Cardiac muscle cell (in vitro differentiated cells and primary cell): ENCODE results near the gene ANKLE1. TPM values are rescaled to one million over a fixed set of nuclear protein-coding genes. Genes with fewer than 3 reads are reported as not detected.
A peak's percentile ranks its signal among the peaks of the same experiment; 100 is the strongest.

ENCODE experiments used
- DNase-seq, 2 donors: peaks; one replicate each; pipeline versions ENCODE4 v3.0.0 to v3.0.0-alpha.2; 2010 to 2017; ENCODE audit warnings: low read depth in 1 of 2, low spot score in 1 of 2
- H3K27ac ChIP-seq: fragments of 200-600 bp; sonication (generic); 2 replicates; pipeline ENCODE4 v1.5.1; 2016
- H3K27me3 ChIP-seq: fragments of 200-600 bp; sonication (generic); 2 replicates; pipeline ENCODE4 v1.6.0; 2016; ENCODE audit warnings: control low read depth
- H3K36me3 ChIP-seq: fragments of 200-600 bp; sonication (generic); 2 replicates; pipeline ENCODE4 v1.5.1; 2016; ENCODE audit warnings: control low read depth
- H3K4me1 ChIP-seq: fragments of 200-600 bp; sonication (generic); 2 replicates; pipeline ENCODE4 v1.8.1; 2017; ENCODE audit warnings: low read depth, mild to moderate bottlenecking, mixed run types
- H3K4me3 ChIP-seq: fragments of 200-600 bp; sonication (generic); 2 replicates; pipeline ENCODE4 v1.5.1; 2016; ENCODE audit warnings: mild to moderate bottlenecking
- H3K9me3 ChIP-seq: fragments of 200-600 bp; sonication (generic); 2 replicates; pipeline ENCODE4 v1.5.1; 2017; ENCODE audit warnings: low read depth, mild to moderate bottlenecking, control low read depth
- polyA plus RNA-seq: library from polyadenylated mRNA; unstranded; fragments of >200 nt; fragmentation: Nextera tagmentation; extraction: Ambion mirVana; gene quantifications from 2 replicates; pipeline ENCODE4 v1.2.1, GENCODE V29; 2016
- total RNA-seq: library from RNA; depleted of rRNA; stranded (reverse); fragments of >200 nt; gene quantifications from 2 replicates; pipeline ENCODE4 v1.2.3, GENCODE V29; 2016
- TF ChIP-seq, protein P1 (sequence below): IDR thresholded peaks from 2 replicates; pipeline ENCODE4 v1.5.1; 2012; ENCODE audit warnings: low read depth, mild to moderate bottlenecking, low read length

ANKLE1 gene
- total and polyA plus RNA-seq, 2 experiments from 2014 or later, result 1.1 to 5.7 TPM

DNA sequence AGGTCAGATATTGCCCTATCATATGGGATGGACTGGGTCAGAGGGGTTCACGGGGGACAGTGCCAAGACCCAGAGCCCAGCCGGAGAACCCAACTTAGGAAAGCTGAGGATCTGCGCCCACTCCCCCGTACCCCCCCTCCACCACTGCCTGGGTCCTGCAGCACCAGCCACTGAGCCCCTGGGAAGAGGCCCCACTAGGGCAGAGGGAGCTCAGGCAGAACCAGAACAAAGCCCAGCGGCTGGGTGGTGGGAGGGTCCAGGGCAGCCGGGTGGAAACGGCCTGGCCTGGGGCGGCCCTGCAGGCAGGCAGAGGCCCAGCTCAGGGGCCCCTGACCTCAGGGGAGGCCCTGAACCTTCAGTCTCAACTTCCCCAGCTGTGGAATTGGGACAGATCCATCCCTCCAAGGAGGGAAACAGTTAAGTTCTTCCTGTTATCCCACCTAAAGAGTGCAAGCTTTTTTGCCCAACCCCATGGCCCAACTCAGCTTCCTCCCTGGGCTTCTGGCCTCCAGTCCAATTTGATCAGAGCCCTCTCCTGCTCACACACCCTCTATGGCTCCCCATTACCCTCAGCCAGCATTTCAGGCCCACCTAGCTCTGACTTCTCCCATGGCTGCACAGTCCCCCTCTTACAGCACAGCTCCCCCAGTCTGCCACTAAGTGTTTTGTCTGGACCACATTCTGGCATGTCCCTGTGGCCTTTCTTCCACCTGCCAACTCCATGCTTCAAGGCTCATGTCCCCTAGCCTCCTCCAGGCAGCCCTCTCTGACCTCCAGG, 39.1 kb upstream of the ANKLE1 start:
- Histone ChIP-seq H3K4me3 (no peak overlapping the region), H3K36me3 (peaks cover 9% of the 10 kb centered on the region), H3K9me3 (no peaks in the 10 kb centered on the region), H3K27ac (no peak overlapping the region), H3K27me3 (no peaks in the 10 kb centered on the region), H3K4me1 (peaks cover 18% of the 10 kb centered on the region)
- TF ChIP-seq, protein P1, sequence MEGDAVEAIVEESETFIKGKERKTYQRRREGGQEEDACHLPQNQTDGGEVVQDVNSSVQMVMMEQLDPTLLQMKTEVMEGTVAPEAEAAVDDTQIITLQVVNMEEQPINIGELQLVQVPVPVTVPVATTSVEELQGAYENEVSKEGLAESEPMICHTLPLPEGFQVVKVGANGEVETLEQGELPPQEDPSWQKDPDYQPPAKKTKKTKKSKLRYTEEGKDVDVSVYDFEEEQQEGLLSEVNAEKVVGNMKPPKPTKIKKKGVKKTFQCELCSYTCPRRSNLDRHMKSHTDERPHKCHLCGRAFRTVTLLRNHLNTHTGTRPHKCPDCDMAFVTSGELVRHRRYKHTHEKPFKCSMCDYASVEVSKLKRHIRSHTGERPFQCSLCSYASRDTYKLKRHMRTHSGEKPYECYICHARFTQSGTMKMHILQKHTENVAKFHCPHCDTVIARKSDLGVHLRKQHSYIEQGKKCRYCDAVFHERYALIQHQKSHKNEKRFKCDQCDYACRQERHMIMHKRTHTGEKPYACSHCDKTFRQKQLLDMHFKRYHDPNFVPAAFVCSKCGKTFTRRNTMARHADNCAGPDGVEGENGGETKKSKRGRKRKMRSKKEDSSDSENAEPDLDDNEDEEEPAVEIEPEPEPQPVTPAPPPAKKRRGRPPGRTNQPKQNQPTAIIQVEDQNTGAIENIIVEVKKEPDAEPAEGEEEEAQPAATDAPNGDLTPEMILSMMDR, result no peak
- no peak for DNase-seq

DNA sequence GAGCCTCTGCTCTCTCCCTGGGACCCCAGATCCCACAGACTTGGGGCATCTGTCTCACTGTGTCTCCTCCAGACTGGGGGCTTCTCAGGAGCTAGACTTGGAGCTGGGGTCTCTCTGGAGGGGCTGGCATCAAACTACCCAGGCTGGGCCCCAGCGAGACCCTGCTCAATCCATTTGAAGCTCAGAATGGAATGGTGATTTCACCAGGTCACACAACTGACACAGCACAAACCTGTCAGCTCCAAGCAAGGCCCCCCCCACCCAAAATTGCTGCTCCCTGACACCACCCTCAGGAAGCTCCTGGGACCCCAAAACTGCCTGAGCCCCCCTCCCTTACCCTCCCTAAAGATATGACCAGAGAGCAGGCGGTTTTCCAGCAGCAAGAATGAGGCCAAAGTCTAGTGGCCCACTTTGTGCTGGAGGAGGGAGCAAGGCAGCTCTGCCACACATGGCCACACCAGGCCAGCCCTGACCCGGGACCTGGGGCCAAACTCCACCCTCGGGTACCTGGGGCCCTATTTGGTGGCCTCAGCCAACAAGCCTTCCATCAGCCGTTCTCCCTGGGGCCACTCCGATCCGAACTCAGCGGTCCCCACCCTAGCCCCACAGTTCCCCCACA, 38.4 kb upstream of the ANKLE1 start:
- H3K36me3 ChIP-seq, result peaks cover 4% of the 10 kb centered on the region
- TF ChIP-seq, protein P1, result no peak
- no peak for DNase-seq
- peak overlapping the region; percentile 73 for H3K27ac ChIP-seq
- H3K27me3 ChIP-seq, result no peaks in the 10 kb centered on the region
- peaks cover 24% of the 10 kb centered on the region for H3K4me1 ChIP-seq
- no peaks in the 10 kb centered on the region for H3K9me3 ChIP-seq
- peak overlapping the region; percentile 100 for H3K4me3 ChIP-seq

DNA sequence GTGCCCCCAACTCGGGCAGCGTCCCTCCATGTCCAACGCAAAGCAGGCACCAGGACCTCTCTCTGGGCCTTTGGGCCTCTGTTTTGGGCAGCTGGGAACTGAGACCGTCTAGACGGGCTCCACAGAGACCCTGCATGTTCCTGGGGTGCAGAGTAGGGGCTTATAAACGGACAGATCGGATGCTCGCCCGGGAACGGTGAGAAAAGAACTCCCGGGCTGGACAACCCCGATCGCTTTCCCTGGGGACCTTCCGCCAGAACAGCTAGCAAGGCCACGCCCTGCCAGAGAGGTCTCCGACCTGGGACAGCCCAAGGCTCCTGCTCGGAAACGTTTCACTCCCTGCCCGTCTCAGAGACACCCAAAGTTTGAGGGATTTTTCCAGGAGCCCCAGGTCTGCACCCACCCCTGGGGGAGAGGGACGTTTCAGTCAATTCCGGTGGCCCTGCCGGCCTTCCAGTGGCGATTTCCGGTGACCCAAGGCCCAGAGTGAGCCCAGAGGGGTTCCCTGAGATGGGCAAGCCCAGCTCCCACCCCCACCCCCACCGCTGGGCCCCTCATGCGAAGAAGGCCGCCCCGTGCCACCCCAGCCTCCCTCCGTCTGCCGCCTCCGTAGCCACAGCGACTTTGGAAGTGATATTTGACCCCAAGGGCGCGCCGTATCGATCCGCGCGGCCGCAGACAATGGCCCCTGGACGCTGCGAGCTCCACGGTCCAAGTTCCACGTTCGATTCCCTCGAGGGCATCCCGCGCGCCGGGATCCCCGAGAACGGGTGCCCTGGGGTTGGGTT, 37.7 kb upstream of the ANKLE1 start:
- H3K4me3 ChIP-seq, result peak overlapping the region; percentile 100
- peaks cover 26% of the 10 kb centered on the region for H3K4me1 ChIP-seq
- DNase-seq, result peak; percentile 54 to 58
- H3K9me3 ChIP-seq, result no peaks in the 10 kb centered on the region
- TF ChIP-seq, protein P1, result no peak
- H3K27me3 ChIP-seq, result no peaks in the 10 kb centered on the region
- H3K27ac ChIP-seq, result peak overlapping the region; percentile 73
- no peaks in the 10 kb centered on the region for H3K36me3 ChIP-seq

DNA sequence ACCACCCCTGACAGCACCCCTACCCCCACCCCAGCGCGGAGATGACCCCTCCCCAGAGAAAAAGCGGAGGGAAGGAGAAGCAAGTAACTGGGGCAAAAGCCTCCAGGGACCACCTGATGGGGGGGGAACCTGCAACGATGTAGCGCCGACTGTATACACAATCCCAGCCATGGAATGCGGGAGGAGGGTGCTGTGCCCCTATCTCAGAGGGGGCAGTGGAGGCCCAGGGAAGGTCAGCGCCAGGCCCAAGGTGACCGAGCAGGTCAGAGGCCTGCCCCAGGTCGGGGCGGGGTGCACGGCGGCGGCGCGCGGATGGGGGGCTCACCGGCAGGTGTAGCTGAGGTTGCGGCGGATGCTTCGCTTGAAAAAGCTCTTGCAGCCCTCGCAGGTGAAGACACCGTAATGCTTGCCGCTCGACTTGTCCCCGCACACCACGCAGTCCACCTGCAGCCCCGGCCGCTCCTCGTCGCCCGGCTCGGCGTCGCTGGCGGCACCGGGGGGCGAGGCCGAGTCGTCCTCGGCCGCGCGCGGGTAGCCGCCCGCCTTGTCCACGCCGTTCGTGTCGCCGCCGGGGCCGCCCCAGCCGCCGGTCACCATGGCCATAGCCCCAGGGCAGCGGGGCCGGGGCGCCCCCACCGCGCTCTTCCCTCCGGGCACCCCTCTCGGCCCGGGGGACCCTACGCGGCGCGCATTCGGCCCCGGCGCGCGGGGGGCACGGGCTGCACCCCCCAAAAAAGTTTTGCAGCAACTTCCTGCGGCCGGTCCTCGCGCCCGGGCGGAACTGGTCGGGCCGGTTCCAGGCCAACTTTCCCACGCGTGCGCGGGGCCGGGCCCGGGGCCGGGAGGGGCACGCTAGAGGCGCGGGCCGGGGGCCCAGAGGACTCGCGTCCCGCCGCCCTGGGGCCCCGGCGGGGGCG, 36.8 kb upstream of the ANKLE1 start:
- no peak for DNase-seq
- peaks cover 26% of the 10 kb centered on the region for H3K4me1 ChIP-seq

More for the DNA sequence above, 36.8 kb upstream of the ANKLE1 start:
- H3K27me3 ChIP-seq, result no peaks in the 10 kb centered on the region
- peak overlapping the region; percentile 100 for H3K4me3 ChIP-seq
- H3K9me3 ChIP-seq, result no peaks in the 10 kb centered on the region
- H3K27ac ChIP-seq, result peak overlapping the region; percentile 73
- H3K36me3 ChIP-seq, result no peaks in the 10 kb centered on the region
- TF ChIP-seq, protein P1, result no peak
